ENCODE results near the gene CPA4. TPM values are rescaled to one million over a fixed set of nuclear protein-coding genes. Genes with fewer than 3 reads are reported as not detected.
"Not testable (repeated sequence)": the region's sequence is repeated elsewhere in the genome, so short reads cannot be mapped to it uniquely, and the experiment has no call there.

Gene CPA4
- total RNA-seq, 1 donor from 2014 or later, result 0.17 TPM

DNA sequence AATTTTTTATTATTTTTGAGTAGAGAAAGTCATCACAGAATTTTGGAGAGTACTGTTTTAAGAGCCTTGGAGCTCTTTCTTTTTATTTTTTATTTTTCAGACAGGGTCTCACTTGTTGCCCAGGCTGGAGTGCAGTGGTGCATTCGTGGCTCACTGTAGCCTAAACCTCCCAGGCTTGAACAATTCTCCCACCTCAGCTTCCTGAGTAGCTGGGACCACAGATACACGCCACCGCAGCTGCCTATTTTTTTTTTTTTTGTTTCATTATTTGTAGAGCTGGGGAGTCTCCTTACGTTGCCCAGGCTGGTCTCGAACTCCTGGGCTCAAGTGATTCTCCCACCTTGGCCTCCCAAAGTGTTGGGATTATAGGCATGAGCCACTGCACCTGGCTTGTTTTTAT, 10.6 kb downstream of the CPA4 start:
- DNase-seq, result no peak

DNA sequence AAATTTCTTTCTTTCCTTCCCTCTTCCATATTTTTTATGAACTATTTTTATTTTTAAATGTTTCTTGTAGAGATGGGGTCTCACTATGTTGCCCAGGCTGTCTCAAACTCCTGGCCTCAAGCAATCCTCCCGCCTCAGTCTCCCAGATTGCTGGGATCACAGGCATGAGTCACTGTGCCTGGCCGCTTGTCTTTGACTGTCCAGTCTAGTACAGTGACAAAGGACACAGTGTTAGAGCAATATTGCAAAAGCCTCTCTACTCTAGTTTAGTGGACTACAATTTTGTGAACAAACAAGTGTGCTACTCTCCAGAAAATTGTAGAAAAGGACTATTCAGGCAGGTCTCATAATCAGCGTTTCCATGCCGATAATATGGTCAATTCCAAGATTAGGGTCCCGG, 11.0 kb downstream of the CPA4 start:
- DNase-seq, result no peak

DNA sequence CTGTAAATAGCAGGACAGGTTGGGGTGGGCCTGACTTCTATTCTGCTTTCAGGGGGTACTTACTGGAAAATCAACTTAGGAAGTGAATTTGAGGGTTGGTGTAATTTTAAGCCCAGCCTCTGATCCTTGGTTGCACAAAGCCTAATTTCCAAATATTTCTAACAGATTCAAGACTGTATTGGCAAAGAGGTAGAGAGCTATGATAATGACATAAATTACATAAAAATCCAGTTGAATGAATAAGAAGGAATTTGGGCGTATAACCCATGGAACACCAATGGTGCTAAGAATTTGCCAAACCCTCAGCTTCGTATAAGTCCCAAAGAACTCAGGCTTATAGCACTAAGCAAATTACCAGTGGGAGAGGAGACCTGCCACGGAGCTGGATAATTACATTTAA, 11.9 kb downstream of the CPA4 start:
- no peak for DNase-seq

DNA sequence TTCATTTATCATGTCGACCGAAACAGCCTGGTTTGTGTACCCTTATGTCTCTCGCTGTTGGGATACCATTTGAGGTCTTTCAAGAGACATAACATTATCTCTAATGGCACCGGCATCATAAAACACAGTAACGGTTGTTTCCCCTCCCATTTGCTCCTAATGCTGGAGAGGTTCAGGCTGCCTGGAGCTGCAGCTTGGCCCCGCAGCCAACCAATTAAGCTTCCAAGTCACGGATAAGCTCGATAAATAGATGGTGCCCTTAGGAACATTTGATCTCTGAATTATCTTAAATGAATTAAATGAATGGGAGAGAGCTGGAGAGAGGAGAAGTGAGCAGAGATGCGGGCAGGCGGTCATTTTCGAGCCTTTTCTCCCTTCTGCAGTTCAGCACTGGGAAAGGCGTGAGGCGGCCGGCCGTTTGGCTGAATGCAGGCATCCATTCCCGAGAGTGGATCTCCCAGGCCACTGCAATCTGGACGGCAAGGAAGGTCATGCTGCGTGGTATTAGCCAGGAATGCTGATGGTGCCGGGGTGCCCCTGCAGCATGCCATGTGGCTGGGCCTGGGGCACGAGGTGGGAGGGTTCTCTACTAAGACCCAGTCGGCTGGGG, 12.6 kb downstream of the CPA4 start:
- no peak for DNase-seq

DNA sequence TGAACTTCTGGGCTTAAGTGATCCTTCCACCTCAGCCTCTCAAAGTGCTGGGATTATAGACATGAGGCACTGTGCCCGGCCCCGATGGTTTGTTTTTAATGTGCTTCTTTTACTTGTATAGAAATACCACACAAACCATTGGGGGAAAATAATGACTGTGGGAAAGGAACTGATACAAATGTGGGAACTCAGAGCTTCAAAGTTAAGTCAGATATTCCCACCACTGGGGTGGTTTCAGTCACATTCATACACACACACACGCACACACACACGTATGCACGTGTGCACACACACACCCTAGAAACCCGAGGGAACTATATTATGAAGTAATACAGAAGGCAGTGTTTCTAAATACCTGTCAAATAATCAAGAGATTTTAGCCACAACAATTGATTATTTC, 17.0 kb downstream of the CPA4 start:
- no peak for DNase-seq

DNA sequence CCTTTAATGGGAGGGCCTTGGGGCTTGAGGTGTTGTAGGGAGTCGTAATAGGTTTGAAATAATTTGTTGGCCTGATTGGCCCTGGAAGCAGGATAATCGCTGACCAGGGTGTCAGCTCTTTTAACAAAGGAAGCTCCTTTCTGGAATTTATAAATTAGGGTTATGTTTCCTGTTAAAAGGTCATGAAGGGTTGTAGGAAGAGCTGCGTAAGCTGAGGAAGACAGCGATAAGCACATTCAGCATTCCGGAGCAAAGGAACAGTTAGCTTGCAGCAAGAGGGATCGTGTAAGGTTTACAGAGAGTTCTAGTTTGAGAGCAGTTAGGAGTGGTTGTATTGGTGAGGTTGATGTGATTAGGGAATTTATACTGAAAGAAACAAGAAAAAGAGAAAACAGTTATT, 21.3 kb downstream of the CPA4 start:
- no peak for DNase-seq

DNA sequence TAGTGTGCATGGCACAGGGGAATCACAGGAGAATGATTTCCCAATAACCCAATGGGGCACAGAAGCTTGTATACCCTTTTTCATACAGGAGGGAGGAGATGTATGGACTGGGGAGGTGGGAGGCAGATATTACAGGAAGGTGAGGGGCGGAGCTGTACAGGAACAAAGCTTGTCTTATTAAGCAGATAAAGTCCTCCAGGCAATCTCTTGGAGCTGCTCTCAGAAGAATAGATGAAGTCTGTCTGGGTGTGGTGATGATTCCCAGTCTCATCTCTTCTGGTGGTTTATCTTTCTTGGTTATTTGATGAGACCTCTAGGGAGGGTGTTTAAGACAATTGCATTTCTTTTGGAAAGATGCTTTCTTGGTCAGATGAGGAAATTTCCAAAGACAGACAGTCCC, 26.6 kb downstream of the CPA4 start:
- no peak for DNase-seq

DNA sequence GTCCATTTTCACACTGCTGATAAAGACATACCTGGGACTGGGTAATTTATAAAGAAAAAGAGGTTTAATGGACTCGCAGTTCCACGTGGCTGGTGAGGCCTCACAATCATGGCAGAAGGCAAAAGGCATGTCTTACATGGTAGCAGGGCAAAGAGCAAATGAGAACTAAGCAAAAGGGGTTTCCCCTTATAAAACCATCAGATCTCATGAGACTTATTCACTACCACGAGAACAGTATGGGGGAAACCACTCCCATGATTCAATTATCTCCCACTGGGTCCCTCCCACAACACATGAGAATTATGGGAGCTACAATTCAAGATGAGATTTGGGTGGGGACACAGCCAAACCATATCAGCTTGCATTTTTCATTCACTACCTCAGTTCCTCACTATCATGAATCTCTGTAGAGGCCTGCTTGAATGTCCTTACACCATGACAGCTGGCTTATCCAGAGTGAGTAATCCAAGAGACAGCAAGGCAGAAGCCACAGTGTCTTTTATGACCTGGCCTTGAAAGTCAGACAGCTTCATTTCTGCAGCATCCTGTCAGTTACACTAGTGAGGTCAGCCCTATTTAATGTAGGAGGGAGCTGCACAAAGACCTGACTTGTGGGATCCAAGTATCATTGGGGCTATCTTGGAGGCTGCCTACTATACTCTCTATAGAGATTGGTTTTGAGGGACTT, 28.7 kb downstream of the CPA4 start:
- DNase-seq, result not testable (repeated sequence)

DNA sequence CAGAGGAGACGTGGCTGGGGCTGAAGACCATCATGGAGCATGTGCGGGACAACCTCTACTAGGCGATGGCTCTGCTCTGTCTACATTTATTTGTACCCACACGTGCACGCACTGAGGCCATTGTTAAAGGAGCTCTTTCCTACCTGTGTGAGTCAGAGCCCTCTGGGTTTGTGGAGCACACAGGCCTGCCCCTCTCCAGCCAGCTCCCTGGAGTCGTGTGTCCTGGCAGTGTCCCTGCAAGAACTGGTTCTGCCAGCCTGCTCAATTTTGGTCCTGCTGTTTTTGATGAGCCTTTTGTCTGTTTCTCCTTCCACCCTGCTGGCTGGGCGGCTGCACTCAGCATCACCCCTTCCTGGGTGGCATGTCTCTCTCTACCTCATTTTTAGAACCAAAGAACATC, 29.7 kb downstream of the CPA4 start:
- no peak for DNase-seq

DNA sequence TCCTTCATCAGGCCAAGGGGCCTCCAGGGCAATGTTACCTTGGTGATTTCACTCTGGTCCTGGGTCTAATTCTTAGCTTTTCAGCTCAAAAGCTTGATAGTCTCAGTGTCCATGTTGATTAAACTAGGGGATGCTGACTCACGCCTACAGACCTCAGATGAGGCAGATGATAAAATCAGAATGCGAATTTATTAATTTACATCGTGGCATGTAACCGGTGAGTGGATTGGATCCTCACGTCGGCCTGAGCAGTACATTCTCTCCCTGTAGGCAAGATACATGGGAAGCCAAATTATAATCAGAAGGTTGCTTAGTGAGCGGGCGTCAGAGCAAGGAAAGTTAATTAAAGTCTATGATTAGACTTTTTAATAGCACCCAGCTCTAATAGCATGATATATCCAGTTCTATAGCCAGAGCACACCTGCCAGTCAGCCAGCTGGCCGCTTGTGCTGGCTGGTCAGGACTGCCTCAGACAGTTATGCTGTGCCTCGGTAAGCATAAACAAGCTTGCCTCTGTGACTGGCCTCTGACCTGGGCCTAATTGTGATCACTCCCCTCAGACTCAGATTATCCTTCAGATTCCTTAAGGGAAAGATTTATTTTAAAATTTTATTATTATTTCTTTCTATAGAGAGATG, 31.5 kb downstream of the CPA4 start:
- no peak for DNase-seq

DNA sequence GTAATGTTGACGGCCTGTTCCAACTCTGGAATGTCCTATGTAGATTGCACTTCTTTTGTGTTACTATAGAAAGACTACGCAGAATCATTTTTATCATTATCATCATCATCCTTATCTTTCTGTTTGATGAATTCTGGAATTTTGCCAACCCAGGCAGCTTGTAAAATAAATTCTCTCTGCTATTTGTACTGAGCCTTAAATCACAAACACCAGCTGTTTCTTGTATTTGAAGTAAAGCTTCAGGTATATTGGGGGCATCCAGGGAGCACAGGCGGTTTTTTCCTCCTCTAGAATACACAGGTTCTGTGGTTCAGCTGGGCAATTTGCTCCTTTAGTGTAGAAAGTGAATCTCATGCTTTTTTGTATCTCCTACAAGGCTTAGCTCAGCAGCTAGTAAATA, 36.7 kb downstream of the CPA4 start:
- DNase-seq, result no peak

DNA sequence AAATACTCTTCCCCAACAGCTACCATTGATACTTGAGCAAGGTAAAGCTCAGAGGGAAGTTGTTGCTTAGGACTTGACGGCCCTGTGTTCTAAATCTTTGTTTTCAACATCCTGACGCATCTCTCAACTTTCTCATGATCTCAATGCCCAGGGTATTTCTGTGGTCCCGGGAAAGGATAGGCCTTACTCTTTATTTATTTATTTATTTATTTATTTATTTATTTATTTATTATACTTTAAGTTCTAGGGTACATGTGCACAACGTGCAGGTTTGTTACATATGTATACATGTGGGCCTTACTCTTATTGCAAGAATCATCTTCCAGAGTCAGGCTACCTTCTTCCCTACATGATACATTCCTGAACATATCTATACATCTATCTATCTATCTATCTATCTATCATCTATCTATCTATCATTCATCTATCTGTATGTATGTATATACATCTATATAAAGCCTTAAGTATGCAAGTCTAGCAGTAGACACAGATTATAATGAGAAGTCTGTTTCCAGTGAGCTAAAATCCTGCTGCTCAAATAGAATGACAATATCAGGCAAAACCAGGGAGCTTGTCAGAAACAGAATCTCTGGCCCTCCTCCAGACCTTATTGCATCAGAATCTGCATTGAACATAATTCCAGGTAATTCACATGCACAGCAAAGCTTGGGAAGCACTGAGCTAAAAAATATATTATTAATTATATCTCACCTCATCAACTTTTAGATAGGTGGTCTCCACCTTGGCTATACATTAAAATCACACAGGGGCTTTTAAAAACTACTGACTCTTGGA, 39.5 kb downstream of the CPA4 start:
- DNase-seq, result no peak

DNA sequence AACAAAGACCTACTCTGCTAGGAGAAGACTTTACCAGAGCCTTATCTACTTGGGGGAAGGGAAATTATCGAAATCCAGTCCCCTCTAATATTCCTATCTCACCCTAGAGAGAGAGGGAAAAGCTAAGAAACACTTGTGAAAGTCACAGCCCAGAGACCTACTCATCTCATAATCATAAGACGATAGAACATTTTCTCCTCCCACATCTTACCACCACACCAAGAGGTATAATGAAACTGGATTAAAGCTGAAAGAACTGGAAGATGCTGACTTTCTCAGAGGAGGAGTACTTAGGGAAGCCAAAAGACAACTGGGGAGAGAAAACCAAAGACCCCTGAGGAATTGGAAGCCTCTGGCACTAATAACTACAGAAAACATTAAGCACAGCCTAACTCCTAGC, 40.9 kb downstream of the CPA4 start:
- DNase-seq, result no peak

DNA sequence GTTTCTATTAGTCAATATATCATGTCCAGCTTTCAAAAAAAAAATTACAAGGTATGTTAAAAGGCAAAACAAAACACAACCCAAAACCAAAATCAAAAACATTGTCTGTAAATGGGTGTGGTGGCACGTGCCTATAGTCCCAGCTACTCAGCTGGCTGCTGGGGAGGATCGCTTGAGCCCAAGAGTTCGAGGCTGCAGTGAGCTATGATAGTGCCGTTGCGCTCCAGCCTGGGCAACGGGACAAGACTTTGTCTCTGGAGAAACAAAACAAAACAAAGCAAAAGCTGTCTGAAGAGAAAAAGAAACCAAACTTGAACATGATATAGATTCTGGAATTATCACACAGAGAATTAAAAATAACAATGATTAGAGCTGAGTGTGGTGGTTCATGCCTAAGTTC, 41.3 kb downstream of the CPA4 start:
- no peak for DNase-seq

DNA sequence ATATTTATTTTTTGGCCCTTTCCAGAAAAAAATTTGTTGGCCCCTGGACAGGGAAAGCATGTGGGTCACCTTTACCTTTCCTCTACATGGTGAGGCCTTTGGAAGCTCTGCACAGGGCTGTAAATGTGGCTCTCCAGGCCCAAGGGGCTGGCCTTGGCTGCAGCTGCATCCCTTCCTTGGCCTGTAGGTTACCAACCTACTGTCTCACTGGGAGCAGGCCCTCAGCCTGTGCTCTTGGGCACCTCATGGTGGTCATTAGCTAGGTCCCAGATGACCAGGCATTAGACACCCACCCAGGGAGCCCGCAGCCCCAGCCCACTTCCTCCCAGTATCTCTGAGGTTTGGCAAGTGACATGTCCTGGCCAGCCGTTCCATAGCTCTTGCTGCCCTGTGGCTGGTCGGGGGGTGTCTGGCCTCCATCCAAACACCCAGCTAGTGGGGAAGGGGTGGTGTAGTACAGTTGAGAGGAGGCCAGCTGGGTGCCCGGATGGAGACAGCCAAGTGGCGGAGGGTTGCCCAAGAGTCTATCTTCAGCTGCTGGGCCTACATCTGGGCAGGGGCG, 44.5 kb downstream of the CPA4 start:
- DNase-seq, result no peak

DNA sequence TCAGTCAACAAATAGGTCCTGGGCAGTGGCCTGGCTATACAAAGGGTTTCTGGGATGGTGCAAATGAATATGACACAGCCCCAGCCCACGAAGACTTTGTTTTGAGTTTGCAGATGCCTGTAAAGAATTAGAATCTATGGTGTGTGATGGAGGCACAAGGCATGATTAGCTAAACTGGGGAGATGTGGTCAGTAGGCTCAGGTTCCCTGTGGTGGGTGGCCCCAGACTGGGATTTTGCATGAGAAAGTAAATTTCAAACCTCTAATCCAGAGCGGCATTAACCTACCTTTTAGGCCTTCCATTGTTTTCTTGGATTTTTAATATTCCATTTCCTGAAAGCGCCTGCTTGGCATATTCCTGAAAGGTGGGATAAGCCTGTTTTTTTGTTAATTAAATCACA, 45.3 kb downstream of the CPA4 start:
- no peak for DNase-seq

DNA sequence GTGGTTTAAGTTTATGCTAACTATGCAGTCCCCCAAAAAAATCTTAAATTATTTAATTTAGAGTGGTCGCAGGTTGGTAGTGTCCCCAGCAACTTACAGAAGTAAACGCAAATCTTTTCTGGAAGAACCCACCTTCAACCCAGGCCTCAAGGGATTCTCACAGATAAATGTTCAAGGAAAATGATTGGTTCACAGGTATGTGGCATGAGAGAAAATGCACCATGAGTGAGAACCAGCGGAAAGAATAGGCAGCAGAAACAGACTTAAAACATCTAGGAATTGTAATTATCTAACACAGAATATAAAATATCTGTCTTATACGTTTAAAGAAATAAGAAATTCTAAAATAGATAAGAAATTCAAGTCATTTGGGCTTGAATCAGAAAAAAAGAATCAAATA, 48.9 kb downstream of the CPA4 start:
- DNase-seq, result no peak

DNA sequence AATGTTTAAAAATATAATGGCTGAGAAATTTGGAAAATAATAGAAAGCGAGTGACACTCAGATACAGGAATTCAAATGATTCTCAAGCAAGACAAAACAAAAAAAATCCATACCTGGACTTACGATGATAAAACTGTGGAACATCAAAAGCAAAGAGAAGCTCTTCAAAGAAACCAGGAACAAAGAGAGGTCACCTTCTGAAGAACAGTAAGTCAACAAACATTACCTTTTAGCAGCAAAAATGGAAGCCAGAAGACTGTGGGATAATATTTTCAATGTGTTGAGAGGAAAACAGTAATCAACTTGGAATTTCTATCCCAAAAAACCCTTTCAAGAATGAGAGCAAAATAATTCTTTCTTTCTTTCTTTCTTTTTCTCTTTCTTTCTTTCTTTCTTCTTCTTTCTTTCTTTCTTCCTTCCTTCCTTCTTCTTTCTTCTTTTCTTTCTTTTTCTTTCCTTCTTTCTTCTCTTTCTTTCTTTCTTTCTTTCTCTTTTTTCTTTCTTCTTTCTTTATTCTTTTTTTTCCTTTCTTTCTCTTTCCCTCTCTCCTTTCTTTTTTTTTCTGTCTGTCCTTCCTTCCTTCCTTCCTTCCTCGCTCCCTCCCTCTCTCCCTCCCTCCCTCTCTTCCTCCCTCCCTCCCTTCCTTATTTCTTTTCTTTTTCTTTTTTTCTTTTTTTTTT, 49.9 kb downstream of the CPA4 start:
- DNase-seq, result no peak

DNA sequence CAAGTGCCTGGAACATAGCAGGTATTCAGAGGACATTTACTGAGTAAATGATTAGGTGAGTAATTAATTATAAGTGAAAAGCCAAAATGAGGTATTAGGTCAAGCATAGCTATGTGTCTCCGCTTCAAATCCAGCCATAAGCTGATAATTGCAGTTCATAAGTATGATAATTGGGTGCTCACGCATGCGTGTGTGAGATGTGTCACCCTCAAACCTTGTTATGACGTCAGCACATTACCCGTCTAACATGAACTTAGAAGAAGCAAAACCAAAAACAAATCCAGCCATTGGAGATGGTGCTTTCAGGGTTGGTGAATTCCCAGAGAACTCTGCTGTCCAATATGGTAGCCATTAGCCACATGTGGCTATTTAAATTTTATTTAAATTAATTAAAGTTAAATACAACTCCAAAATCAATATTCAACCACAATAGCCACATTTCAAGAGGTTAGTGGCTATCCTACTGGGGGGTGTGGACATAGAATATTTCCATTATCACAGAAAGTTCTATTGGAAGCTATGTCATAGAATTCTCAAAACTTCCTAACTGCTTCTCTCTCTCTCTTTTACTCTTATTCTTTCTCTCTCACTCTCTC, 51.4 kb downstream of the CPA4 start, which contains the start of gene CPA5:
TSS of gene CPA5 (plus strand) at position 546 of the 596 bp plus-strand sequence. CDS start 1,670 bp downstream, outside the sequence.
- DNase-seq, result no peak

DNA sequence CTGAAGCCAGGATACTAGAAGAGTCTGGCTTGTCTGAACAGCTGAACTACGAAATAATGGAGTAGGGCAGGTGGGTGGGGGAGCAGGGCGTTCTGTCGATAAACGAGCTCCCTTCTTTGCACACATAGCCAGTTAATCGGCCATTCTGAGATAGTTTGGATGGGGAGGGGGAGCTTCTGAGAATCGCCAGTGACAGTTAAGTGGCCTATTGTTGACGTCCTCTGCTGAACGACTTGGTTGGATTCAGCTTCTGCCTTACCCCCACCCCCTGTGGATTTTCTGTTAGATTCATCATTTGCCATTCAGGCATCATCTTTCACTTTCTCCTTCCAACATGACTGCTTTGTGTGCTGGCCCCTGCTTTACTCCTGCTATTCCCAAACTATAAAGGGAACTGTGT, 52.2 kb downstream of the CPA4 start:
- DNase-seq, result no peak

DNA sequence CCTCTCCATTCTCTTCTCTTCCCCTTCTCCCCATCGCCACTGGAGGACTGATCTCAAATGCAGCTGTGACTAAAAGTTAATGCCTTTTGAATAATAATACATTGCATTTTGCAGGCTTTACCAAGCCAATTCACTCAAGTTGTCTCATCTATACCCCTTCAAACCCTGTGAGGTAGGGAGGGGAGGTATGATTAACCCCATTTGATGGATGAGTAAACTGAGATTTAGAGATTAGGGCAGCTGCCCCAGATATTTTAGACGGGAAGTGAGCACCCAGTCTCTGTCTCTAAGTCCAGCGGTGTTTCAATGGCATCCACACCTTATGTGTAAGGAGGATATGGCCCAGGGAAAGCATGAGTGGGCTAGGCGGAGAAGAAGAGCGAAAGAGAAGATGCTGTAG, 52.8 kb downstream of the CPA4 start:
- DNase-seq, result no peak
